Endothelial cell of umbilical vein (primary cell): ENCODE measurements around the gene LHPP. TPM values are rescaled to one million over a fixed set of nuclear protein-coding genes. Genes with fewer than 3 reads are reported as not detected.

Experiments
- BruUV-seq: library from RNA; stranded (reverse); fragments of 400-500 nt; replicated peaks from 2 replicates; lab custom pipeline; 2021; lab: Mats Ljungman, UMichigan
- CTCF ChIA-PET: fragments of 300-600, 350-600 bp; sonication (Branson Sonifier 250); formaldehyde crosslinking; loops from one replicate; lab custom pipeline; 2021; ENCODE audit warnings: antibody characterized with exemption, inconsistent platforms; lab: Charles Lee
- POLR2A ChIA-PET: fragments of 300-600, 350-600 bp; sonication (Branson Sonifier 250); formaldehyde crosslinking; loops from one replicate; lab custom pipeline; 2021; ENCODE audit warnings: antibody characterized with exemption, inconsistent platforms; lab: Charles Lee
- DNase-seq: peaks from one replicate; pipeline ENCODE4 v3.0.0-alpha.2; 2011; ENCODE audit warnings: low read depth, low spot score
- FAIRE-seq: peaks from 2 replicates; lab custom pipeline; 2011; peaks lifted over from hg19 to GRCh38; lab: Jason Lieb, UNC
- H2AFZ ChIP-seq: 2 replicates; pipeline ENCODE4 v1.6.0; 2012; ENCODE audit warnings: low read depth, low read length, control low read depth, inconsistent platforms
- H3K27ac ChIP-seq: 2 replicates; pipeline ENCODE4 v1.5.1; 2011; ENCODE audit warnings: low read depth, mild to moderate bottlenecking, control low read depth, low read length, moderate library complexity; ENCODE audit not compliant: insufficient read depth
- H3K27me3 ChIP-seq, 2 experiments: 2 replicates each; pipeline versions ENCODE4 v1.6.0 to v1.6.1; 2011; ENCODE audit warnings: low read length in 2 of 2, mixed read lengths in 1 of 2; ENCODE audit not compliant: control insufficient read depth in 2 of 2, insufficient read depth in 2 of 2
- H3K36me3 ChIP-seq, 2 experiments: 2 replicates in 1 of 2; 3 replicates in 1 of 2; pipeline ENCODE4 v1.5.1; 2011; ENCODE audit warnings: low read length in 2 of 2, mild to moderate bottlenecking in 1 of 2, moderate library complexity in 1 of 2; ENCODE audit not compliant: control insufficient read depth in 2 of 2, insufficient read depth in 2 of 2; ENCODE audit errors: extremely low read depth in 1 of 2
- H3K4me1 ChIP-seq: 3 replicates; pipeline ENCODE4 v1.5.1; 2011; ENCODE audit warnings: mild to moderate bottlenecking, low read length; ENCODE audit not compliant: control insufficient read depth, insufficient read depth; ENCODE audit errors: extremely low read depth
- H3K4me2 ChIP-seq: 2 replicates; pipeline ENCODE4 v1.6.1; 2011; ENCODE audit warnings: low read length, control low read depth, mixed read lengths; ENCODE audit not compliant: insufficient read depth
- H3K4me3 ChIP-seq, 3 experiments: fragments of 200-600 bp in 1 of 3; sonication (generic), shearing (Covaris generic) in 1 of 3; replicated peaks in 1 of 3; 2 replicates each; pipeline ENCODE4 v1.5.1; 2011 to 2016; ENCODE audit warnings: control low read depth in 3 of 3, low read length in 3 of 3, mild to moderate bottlenecking in 2 of 3, inconsistent platforms in 1 of 3, low read depth in 1 of 3, moderate library complexity in 1 of 3; ENCODE audit not compliant: insufficient read depth in 1 of 3
- H3K79me2 ChIP-seq: 2 replicates; pipeline ENCODE4 v1.6.0; 2012; ENCODE audit warnings: low read length, inconsistent platforms; ENCODE audit not compliant: control insufficient read depth, insufficient read depth
- H3K9ac ChIP-seq: replicated peaks from 2 replicates; pipeline ENCODE3; 2011; ENCODE audit warnings: low read length, control low read depth; ENCODE audit not compliant: insufficient read depth; ENCODE audit errors: extremely low read depth
- H3K9me1 ChIP-seq: replicated peaks from 3 replicates; pipeline ENCODE4 v1.6.0; 2011; ENCODE audit warnings: mild to moderate bottlenecking, low read length; ENCODE audit not compliant: control insufficient read depth, insufficient read depth; ENCODE audit errors: extremely low read depth
- H3K9me3 ChIP-seq: replicated peaks from 2 replicates; pipeline ENCODE4 v1.5.1; 2012; ENCODE audit warnings: low read length, inconsistent platforms; ENCODE audit not compliant: control insufficient read depth, insufficient read depth
- H4K20me1 ChIP-seq: replicated peaks from 2 replicates; pipeline ENCODE3; 2011; ENCODE audit warnings: mild to moderate bottlenecking, low read length; ENCODE audit not compliant: control insufficient read depth, insufficient read depth; ENCODE audit errors: extremely low read depth
- CTCF ChIP-seq, 2 donors: IDR thresholded peaks; 1 replicate in 1 of 2; 2 replicates in 1 of 2; pipeline ENCODE4 v1.5.1; 2011; ENCODE audit warnings: low read length in 2 of 2, mild to moderate bottlenecking in 2 of 2, moderate library complexity in 2 of 2, control low read depth in 1 of 2, inconsistent platforms in 1 of 2, low read depth in 1 of 2; ENCODE audit not compliant: insufficient read depth in 1 of 2; ENCODE audit errors: extremely low read depth in 1 of 2
- EZH2 ChIP-seq: IDR thresholded peaks from 2 replicates; pipeline ENCODE4 v1.6.1; 2012; ENCODE audit warnings: borderline replicate concordance, low read depth, mild to moderate bottlenecking, moderate library complexity, low read length, inconsistent platforms; ENCODE audit not compliant: severe bottlenecking
- FOS ChIP-seq: IDR thresholded peaks from 2 replicates; pipeline ENCODE4 v1.6.1; 2011; ENCODE audit warnings: mild to moderate bottlenecking, low read length, moderate library complexity, borderline replicate concordance; ENCODE audit not compliant: insufficient read depth
- GATA2 ChIP-seq: IDR thresholded peaks from 2 replicates; pipeline ENCODE4 v1.7.0; 2011; ENCODE audit warnings: low read depth, mild to moderate bottlenecking, moderate library complexity, mixed read lengths, low read length; ENCODE audit not compliant: insufficient read length, insufficient read depth
- JUN ChIP-seq: IDR thresholded peaks from 2 replicates; pipeline ENCODE4 v1.6.1; 2011; ENCODE audit warnings: borderline replicate concordance, low read depth; ENCODE audit not compliant: insufficient read length, insufficient read depth
- MAX ChIP-seq: IDR thresholded peaks from 2 replicates; pipeline ENCODE4 v1.6.1; 2011; ENCODE audit not compliant: insufficient read depth, insufficient read length
- MYC ChIP-seq: IDR thresholded peaks from one replicate; pipeline ENCODE4 v1.6.1; 2011; ENCODE audit warnings: mild to moderate bottlenecking, low read depth, low read length
- POLR2A ChIP-seq: IDR thresholded peaks from 2 replicates; pipeline ENCODE4 v1.6.1; 2012; ENCODE audit warnings: low read depth, mild to moderate bottlenecking, control low read depth, low read length
- POLR2AphosphoS5 ChIP-seq: IDR thresholded peaks from 2 replicates; pipeline ENCODE4 v1.6.1; 2012; ENCODE audit warnings: low read depth, mild to moderate bottlenecking, control low read depth, low read length, moderate library complexity; ENCODE audit not compliant: insufficient read depth
- dilution Hi-C: fragments of 300-500 bp; cut with MboI; formaldehyde crosslinking; loops from one replicate; pipeline ENCODE4 v1.15.0; 2019; ENCODE audit warnings: low sequenced_read_pairs; ENCODE audit not compliant: extremely low pct_ligation_motif_present
- intact Hi-C: fragments of 100-400 bp; cut with micrococcal nuclease; formaldehyde crosslinking; loops from one replicate; pipeline ENCODE4 v1.10.0; 2022
- polyA plus RNA-seq, 4 experiments: library from polyadenylated mRNA; depleted of rRNA in 3 of 4; stranded (reverse) in 3 of 4; unstranded in 1 of 4; fragments of >200 nt; gene quantifications; 2 replicates each; pipeline versions ENCODE4 v1.2.1 to v1.2.3, GENCODE V29; 2011 to 2012; ENCODE audit warnings: missing spikeins in 1 of 4
- total RNA-seq: library from RNA; stranded (reverse); gene quantifications from 2 replicates; pipeline ENCODE4 v1.2.3, GENCODE V29; 2021

The LHPP gene
- total and polyA plus RNA-seq, 2 donors (not counting 3 experiments of a cell fraction or from before 2014, with no cell fraction given) = 5.8 to 11.2 TPM

DNA sequence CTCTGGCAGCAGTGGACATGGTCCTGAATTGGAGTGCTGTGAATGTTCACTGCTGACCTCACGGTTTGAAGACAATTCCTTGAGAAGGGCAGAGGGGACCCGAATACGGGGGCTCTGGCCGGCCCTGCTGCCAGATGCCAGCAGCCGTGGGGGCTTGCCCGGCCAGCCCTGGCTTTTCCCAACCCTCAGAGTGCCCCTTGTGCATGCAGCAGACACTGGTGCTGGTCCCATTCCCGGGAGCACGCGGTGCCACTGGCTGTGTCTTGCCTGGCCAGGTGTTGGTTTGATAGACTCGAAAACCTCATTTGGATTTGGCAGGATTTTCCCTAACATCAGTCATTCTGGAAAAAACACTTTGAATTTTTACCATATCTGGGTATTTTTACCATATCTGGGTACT lies 49.1 kb downstream of the LHPP start:
- POLR2A ChIA-PET = no interaction called here
- BruUV-seq = no TSS peak
- dilution Hi-C loops (no loop called here), intact Hi-C loops (no loop called here)
- Histone ChIP-seq H4K20me1 (no peaks in the 10 kb centered on the region), H3K9me3 (no peaks in the 10 kb centered on the region), H2AFZ (no peak overlapping the region), H3K79me2 (no peaks in the 10 kb centered on the region), H3K27ac (no peak overlapping the region), H3K4me1 (no peaks in the 10 kb centered on the region), H3K4me2 (no peak overlapping the region), H3K36me3 (no peaks in the 10 kb centered on the region), H3K4me3 (no peak overlapping the region), H3K9ac (no peak overlapping the region), H3K27me3 (no peaks in the 10 kb centered on the region), H3K9me1 (no peaks in the 10 kb centered on the region)
- DNase-seq (no peak), FAIRE-seq (no peak)
- CTCF ChIA-PET = no interaction called here
- TF ChIP-seq MYC (no peak), EZH2 (no peak), JUN (no peak)

GRCh38 chr10:124511205-124512039 lies 49.8 kb downstream of the LHPP start:
- no peak overlapping the region for H3K27ac ChIP-seq
- H3K9me1 ChIP-seq = no peaks in the 10 kb centered on the region

More at GRCh38 chr10:124511205-124512039, 49.8 kb downstream of the LHPP start:
- Histone ChIP-seq H3K27me3 (no peaks in the 10 kb centered on the region), H3K9ac (no peak overlapping the region), H3K4me1 (no peaks in the 10 kb centered on the region), H3K4me3 (no peak overlapping the region), H3K36me3 (no peaks in the 10 kb centered on the region), H2AFZ (no peak overlapping the region), H3K4me2 (no peak overlapping the region), H3K9me3 (no peaks in the 10 kb centered on the region), H3K79me2 (no peaks in the 10 kb centered on the region), H4K20me1 (no peaks in the 10 kb centered on the region)
- FAIRE-seq = no peak
- DNase-seq = no peak
- dilution Hi-C loops (no loop called here), intact Hi-C loops (no loop called here)
- ChIA-PET CTCF (no interaction called here), POLR2A (no interaction called here)
- TF ChIP-seq MYC = no peak
- no peak for TF ChIP-seq GATA2
- TF ChIP-seq FOS = no peak
- TF ChIP-seq CTCF (IDR thresholded peaks at IDR 0.05; ENCODE audit: extremely low read depth in 1 of 2, insufficient read depth in 1 of 2, low read depth in 1 of 2, low read length in 2 of 2) = no peak
- no peak for TF ChIP-seq POLR2A
- TF ChIP-seq JUN = no peak
- no peak for TF ChIP-seq POLR2AphosphoS5
- TF ChIP-seq EZH2 = no peak
- TF ChIP-seq MAX = no peak
- no TSS peak for BruUV-seq
